Left lung (tissue), 10 donors: ENCODE data around the gene MICU1. TPM values are rescaled to one million over a fixed set of nuclear protein-coding genes. Genes with fewer than 3 reads are reported as not detected.
"Not testable (repeated sequence)": the region's sequence is repeated elsewhere in the genome, so short reads cannot be mapped to it uniquely, and the experiment has no call there.

Experiments used
- ATAC-seq: fragments of 200-7000 bp; cut with Tn5 transposase; one replicate; pipeline ENCODE4 v1.9.1; 2020; ENCODE audit warnings: moderate library complexity
- DNase-seq, 4 donors: peaks; one replicate each; pipeline ENCODE4 v3.0.0-alpha.2; 2013 to 2020
- H3K27ac ChIP-seq, 2 donors: fragments of 200-600 bp; sonication (generic) in 1 of 2; one replicate each; pipeline versions ENCODE4 v1.5.0 to v1.8.0; 2020 to 2021
- H3K27me3 ChIP-seq, 2 donors: fragments of 200-600 bp; sonication (generic) in 1 of 2; one replicate each; pipeline versions ENCODE4 v1.5.0 to v1.8.0; 2020 to 2021
- H3K36me3 ChIP-seq, 2 donors: fragments of 200-600 bp; sonication (generic) in 1 of 2; one replicate each; pipeline versions ENCODE4 v1.5.0 to v1.8.0; 2020 to 2021
- H3K4me1 ChIP-seq, 2 donors: fragments of 200-600 bp; one replicate each; pipeline ENCODE4 v1.8.0; 2021
- H3K4me3 ChIP-seq, 2 donors: fragments of 200-600 bp; sonication (generic) in 1 of 2; one replicate each; pipeline versions ENCODE4 v1.5.0 to v1.8.0; 2020 to 2021; ENCODE audit warnings: mild to moderate bottlenecking in 1 of 2
- H3K9me3 ChIP-seq, 2 donors: fragments of 200-600 bp; sonication (generic) in 1 of 2; one replicate each; pipeline versions ENCODE4 v1.5.0 to v1.8.0; 2020 to 2021
- intact Hi-C, 2 donors: fragments of 100-400 bp; cut with DNase I; formaldehyde crosslinking; loops; one replicate each; pipeline versions ENCODE4 v1.11.2 to v1.14.2; 2022
- polyA plus RNA-seq, 6 donors: library from polyadenylated mRNA; unstranded; fragments of 120-200 nt; gene quantifications; one replicate each; pipeline ENCODE4 v1.2.1, GENCODE V29; 2013; ENCODE audit not compliant: insufficient read length in 6 of 6
- total RNA-seq, 2 donors: library from RNA; stranded (reverse); fragmentation: NEBNext Ultra II Directional; extraction: Animal tissue kit (Norgen Biotek cat#: 25700); gene quantifications; one replicate each; pipeline ENCODE4 v1.2.1, GENCODE V29; 2021
- TF ChIP-seq, protein P1 (sequence below), 2 donors: fragments of 200-600 bp; sonication (generic) in 1 of 2; IDR thresholded peaks; one replicate each; pipeline versions ENCODE4 v1.5.0 to v1.8.0; 2021; ENCODE audit warnings: antibody characterized with exemption in 2 of 2
- donor health status: DM: no; HTN: yes; CAD: no.
- donor health status: DM: no; HTN: no; CAD: no.

The MICU1 gene
- total and polyA plus RNA-seq, 8 donors, result 49.8 to 67.4 (median 56.0) TPM

DNA sequence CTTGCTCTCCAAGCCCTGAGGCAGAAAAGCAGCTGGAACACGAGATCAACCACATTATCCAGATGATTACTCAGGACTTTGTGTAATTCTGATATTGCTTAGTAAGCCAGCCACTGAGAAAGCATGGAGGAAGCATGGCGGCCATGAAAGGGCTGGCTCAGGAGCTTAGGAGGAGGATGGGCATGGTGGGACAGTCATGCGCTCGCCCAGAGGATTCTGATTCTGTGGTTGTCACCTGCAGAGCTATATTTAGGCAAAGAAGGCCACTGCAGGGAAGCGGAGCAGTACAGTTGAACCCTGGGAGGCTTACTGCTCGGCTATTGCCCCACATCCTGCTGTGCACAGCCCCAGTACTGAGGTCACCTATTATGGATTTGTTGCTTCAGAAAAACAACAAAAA lies 142.4 kb downstream of the MICU1 start:
- Histone ChIP-seq H3K9me3 (no peaks in the 10 kb centered on the region), H3K27me3 (no peaks in the 10 kb centered on the region), H3K4me3 (no peak overlapping the region), H3K36me3 (no peaks in the 10 kb centered on the region), H3K4me1 (no peaks in the 10 kb centered on the region), H3K27ac (peak overlapping the region in 1 of 2 donors; percentile 65)
- intact Hi-C loops, result no loop called here
- peak; percentile 22 for ATAC-seq
- TF ChIP-seq, protein P1, sequence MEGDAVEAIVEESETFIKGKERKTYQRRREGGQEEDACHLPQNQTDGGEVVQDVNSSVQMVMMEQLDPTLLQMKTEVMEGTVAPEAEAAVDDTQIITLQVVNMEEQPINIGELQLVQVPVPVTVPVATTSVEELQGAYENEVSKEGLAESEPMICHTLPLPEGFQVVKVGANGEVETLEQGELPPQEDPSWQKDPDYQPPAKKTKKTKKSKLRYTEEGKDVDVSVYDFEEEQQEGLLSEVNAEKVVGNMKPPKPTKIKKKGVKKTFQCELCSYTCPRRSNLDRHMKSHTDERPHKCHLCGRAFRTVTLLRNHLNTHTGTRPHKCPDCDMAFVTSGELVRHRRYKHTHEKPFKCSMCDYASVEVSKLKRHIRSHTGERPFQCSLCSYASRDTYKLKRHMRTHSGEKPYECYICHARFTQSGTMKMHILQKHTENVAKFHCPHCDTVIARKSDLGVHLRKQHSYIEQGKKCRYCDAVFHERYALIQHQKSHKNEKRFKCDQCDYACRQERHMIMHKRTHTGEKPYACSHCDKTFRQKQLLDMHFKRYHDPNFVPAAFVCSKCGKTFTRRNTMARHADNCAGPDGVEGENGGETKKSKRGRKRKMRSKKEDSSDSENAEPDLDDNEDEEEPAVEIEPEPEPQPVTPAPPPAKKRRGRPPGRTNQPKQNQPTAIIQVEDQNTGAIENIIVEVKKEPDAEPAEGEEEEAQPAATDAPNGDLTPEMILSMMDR (IDR thresholded peaks at IDR 0.05), result no peak
- no peak for DNase-seq

DNA sequence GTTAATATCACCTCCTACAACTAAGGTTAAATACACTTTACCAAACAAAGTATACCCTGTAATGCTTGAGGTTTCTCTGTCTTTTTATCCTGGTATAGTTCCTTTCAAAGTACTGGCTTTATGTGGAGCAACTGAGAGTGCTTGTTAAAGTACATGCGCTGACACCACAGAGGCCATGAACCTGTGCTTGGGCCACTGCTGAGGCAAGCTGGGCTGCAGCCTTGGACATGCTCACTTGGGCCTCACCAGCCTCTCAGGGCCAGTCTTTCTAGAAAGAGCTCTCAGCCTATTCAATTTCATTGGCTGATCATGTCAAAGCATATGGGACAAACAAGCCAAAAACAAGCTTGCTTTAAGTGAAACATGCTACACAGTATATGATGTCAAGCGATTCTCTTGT lies 145.0 kb downstream of the MICU1 start:
- Histone ChIP-seq H3K4me3 (no peak overlapping the region), H3K27ac (no peak overlapping the region), H3K27me3 (no peaks in the 10 kb centered on the region), H3K9me3 (no peaks in the 10 kb centered on the region), H3K36me3 (peaks cover 0 to 8% of the 10 kb centered on the region in 2 donors), H3K4me1 (no peaks in the 10 kb centered on the region)
- intact Hi-C loops, result no loop called here
- DNase-seq, result no peak
- TF ChIP-seq, protein P1 (IDR thresholded peaks at IDR 0.05), result no peak
- ATAC-seq, result no peak

DNA sequence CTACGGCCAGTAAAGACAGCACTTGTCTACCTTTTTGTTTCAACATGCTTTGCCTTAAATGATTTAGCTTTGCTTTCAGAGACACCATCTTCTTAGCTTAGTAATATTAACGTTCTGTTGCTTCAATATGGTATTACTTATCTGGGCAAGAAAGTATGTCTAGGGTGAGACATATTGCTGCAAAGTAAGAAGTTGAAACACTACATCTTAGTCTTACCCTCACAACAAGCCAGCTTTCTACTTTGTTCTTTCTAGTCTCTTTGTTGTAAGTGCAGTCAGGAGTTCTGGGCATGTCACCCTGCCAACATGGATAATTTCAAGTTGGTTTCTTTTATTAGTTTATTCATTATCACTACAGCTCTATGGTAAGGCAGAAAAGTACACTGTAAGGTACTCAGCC lies 148.4 kb downstream of the MICU1 start:
- TF ChIP-seq, protein P1 (IDR thresholded peaks at IDR 0.05), result no peak
- intact Hi-C loops, result no loop called here
- peaks cover 0 to 2% of the 10 kb centered on the region in 2 donors for H3K4me1 ChIP-seq
- no peak overlapping the region for H3K27ac ChIP-seq
- peaks cover 0 to 38% of the 10 kb centered on the region in 2 donors for H3K36me3 ChIP-seq
- no peaks in the 10 kb centered on the region for H3K27me3 ChIP-seq
- DNase-seq (no peak), ATAC-seq (no peak)
- H3K4me3 ChIP-seq, result no peak overlapping the region
- no peaks in the 10 kb centered on the region for H3K9me3 ChIP-seq

DNA sequence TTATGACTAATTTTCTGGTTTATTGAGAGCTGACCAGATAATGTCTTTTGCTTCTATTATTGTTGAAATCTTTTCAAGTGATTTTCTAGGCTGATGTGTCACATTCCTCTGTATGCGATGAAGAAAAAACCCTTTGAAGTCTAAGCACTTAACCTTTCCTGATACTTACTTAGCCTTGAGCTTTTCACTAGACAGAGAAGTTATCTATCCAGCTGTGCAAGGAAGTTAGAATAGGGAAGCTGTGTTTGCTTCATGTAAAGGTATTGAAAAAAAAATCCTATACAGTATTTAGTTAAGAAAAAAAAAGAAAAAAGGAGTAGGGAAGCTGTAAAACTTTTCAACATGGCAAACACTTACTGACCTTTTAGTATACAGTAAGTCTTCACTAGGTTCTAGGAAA lies 153.6 kb downstream of the MICU1 start:
- no peak overlapping the region for H3K4me3 ChIP-seq
- ATAC-seq (no peak), DNase-seq (no peak)
- no peaks in the 10 kb centered on the region for H3K27me3 ChIP-seq
- intact Hi-C loops, result no loop called here
- peak overlapping the region in 1 of 2 donors; percentile 80 for H3K27ac ChIP-seq
- peaks cover 0 to 41% of the 10 kb centered on the region in 2 donors for H3K36me3 ChIP-seq
- H3K4me1 ChIP-seq, result peaks cover 0 to 19% of the 10 kb centered on the region in 2 donors
- no peaks in the 10 kb centered on the region for H3K9me3 ChIP-seq
- TF ChIP-seq, protein P1 (IDR thresholded peaks at IDR 0.05), result no peak

DNA sequence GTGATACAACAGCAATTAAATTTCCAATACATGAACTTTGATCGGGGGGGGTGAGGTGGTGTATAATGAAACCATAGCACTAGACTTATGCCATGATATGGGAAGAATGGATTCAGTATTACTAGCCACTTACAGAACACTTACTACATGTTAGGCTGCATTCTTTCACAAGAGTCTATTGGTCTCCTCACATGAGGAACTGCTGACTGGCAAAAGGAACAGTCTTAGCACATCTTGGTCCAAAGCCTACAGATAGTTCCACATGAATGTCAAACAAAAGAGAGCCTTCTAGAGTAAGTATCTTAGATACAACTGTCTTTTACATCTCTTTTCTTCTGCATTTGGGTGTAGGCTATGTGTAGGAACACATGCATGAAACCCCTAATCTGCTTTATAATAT lies 155.2 kb downstream of the MICU1 start:
- intact Hi-C loops, result no loop called here
- Histone ChIP-seq H3K27me3 (no peaks in the 10 kb centered on the region), H3K9me3 (no peaks in the 10 kb centered on the region), H3K36me3 (peaks cover 0 to 33% of the 10 kb centered on the region in 2 donors), H3K4me3 (no peak overlapping the region), H3K27ac (peak overlapping the region in 1 of 2 donors; percentile 80), H3K4me1 (peaks cover 0 to 19% of the 10 kb centered on the region in 2 donors)
- DNase-seq, result no peak
- ATAC-seq, result peak; percentile 44
- TF ChIP-seq, protein P1 (IDR thresholded peaks at IDR 0.05), result no peak

DNA sequence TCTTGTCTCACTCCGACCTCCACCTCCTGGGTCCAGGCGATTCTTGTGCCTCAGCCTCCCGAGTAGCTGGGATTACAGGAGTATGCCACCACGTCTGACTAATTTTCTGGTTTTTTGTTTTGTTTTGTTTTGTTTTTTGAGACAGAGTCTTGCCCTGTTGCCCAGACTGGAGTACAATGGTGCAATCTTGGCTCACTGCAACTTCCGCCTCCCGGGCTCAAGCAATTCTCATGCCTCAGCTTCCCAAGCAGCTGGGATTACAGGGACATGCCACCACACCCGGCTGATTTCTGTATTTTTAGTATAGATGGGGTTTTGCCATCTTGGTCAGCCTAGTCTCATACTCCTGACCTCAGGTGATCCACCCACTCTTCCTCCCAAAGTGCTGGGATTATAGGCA lies 158.8 kb downstream of the MICU1 start:
- intact Hi-C loops, ATAC-seq, H3K9me3 ChIP-seq, DNase-seq, H3K27ac ChIP-seq, H3K27me3 ChIP-seq, H3K4me3 ChIP-seq, H3K36me3 ChIP-seq: not testable (repeated sequence)
- peaks cover 0 to 14% of the 10 kb centered on the region in 2 donors for H3K4me1 ChIP-seq
